ENCODE results near the gene MN1.

The MN1 gene

GRCh38 chr22:27801616-27802345 is at the start of gene MN1:
Gene MN1, minus strand, starts transcription at chr22:27801756. Its CDS starts 1,213 bp downstream, at chr22:27800543.
- peak in 55 of 58 donors; percentile 16 to 86 (median 62) for DNase-seq

- DNase-seq = no peak
Measured at GRCh38 chr22:27850000-27850521, 48.5 kb upstream of the MN1 start.

- DNase-seq = no peak
Measured at GRCh38 chr22:27848005-27848404, 46.4 kb upstream of the MN1 start.

DNA sequence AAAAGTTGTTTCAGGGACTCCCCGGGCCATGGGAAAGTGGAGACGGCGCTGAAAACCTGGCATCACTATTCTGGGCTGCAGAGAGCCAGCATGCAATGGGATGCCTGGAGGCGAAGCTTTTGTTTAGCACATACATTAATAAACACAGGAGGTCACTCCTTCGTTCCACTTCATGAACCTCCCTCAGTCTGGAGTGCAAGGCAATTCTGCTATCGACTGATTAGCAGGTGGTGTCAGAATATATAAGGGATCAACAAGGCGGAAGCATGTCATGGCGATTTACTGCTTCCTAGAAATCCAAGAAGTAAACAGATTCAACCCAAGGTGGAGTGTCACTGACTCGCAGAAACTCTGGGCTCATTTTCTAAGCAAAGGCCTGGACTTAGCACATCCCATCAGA is 45.4 kb upstream of the MN1 start:
- no peak for DNase-seq

DNA sequence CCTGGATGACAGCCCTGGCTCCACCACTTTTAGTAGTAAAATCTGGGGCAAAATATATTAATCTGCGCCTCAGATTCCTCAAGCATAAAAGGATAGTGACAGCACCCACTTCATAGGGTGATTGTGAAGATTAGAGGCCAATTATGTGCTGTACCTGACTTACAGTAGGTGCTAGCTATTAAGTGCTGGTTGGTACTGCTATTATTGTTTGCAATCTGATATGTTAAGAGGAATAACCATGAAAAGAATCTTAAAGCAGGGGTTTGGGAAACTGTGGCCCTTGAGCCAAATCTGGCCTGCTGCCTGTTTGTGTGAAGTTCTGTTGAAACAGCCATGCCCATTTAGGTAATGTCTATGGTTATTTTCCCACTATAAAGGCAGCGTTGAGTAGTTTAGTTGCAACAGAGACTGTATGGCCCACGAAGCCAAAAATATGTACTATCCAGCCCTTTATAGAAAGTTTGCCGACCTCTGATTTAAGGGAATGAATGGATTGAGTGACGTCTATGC is 44.7 kb upstream of the MN1 start:
- DNase-seq = no peak

GRCh38 chr22:27845644-27846043 is 44.1 kb upstream of the MN1 start:
- no peak for DNase-seq

GRCh38 chr22:27844656-27845591 is 43.4 kb upstream of the MN1 start:
- DNase-seq = no peak

DNA sequence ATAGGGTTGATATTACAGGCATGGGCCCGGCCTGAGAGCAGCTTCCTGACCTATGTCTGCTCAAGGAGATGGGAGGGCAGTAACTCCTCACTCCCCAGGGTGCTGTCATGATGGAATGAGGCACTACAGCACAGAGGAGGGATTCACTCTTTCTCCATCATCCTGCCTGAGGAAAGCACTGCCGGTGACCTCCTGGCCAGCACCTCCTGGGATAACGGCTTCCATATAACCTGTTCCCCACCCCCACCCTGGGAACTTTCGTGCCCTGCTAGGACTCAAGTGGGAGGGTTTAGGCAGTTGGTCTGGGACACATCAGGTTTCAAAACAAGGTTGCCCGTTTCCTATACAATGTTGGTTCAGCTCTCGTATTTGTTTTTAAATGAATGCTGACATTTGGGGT is 42.7 kb upstream of the MN1 start:
- no peak for DNase-seq

- DNase-seq = no peak
Measured at GRCh38 chr22:27843441-27843840, 41.9 kb upstream of the MN1 start.

GRCh38 chr22:27842669-27843431 is 41.3 kb upstream of the MN1 start:
- peak in 2 of 58 donors; percentile 9 to 17 for DNase-seq

DNA sequence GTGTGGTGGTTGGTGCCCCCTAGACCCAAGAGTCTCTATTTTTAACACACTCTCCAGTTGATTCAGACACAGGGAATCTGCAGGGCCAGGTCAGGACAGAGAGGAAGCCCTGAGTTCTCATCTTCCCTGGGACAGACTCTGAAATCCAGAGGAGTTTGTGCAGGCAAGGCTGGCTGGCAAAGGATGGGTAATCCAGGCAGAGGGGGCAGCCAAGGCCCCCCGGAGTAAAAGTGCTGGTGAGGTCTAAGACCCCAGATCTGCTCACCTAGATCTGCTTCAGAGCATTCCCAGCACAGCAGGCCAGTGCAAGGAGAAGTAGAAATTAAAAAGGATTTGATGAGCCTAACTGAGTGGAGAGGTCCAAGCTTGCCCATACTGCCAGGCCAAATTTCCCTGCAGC is 40.6 kb upstream of the MN1 start:
- DNase-seq = no peak

GRCh38 chr22:27840436-27840835 is 38.9 kb upstream of the MN1 start:
- no peak for DNase-seq

- no peak for DNase-seq
Measured at GRCh38 chr22:27839057-27839660, 37.6 kb upstream of the MN1 start.

DNA sequence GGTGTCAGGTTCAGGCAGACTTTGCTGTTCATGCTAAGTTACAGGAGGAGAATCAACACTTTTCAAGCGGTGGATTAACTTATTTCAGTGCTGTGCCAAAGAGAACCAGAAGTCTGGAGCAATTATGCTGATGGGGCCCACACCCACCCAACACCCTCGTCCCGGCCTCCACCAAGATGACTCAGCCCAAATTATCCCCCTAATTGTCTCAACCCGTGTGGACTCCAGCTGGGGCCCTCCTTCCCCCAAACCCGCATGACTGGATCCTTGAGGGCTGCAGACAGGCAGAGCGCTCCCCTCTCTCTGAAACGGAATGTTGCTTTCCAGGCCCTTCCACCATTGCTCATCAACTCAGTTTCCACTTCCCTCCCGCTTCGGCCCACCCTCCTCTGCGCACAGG is 34.6 kb upstream of the MN1 start:
- DNase-seq = no peak

GRCh38 chr22:27835446-27835845 is 33.9 kb upstream of the MN1 start:
- no peak for DNase-seq

GRCh38 chr22:27834364-27835185 is 33.0 kb upstream of the MN1 start:
- DNase-seq = no peak

DNA sequence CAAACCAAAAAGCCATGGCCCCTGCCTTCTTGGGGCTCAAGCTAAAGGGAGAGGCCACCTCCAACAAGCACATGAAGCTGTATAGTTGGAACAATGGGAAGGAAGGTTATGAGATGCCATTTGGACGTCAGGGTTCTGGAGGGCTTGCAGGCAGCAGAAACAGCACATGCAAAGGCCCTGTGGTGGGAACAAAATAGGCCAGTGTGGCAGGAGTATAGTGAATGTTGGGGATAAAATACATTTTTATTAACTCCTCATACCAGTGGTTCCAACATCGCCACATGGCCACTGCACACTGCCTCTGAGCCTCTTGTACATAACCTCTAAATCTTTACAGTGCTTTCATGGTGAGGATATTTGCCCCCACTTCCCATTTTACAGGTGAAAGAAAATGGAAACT is 32.2 kb upstream of the MN1 start:
- DNase-seq = no peak

DNA sequence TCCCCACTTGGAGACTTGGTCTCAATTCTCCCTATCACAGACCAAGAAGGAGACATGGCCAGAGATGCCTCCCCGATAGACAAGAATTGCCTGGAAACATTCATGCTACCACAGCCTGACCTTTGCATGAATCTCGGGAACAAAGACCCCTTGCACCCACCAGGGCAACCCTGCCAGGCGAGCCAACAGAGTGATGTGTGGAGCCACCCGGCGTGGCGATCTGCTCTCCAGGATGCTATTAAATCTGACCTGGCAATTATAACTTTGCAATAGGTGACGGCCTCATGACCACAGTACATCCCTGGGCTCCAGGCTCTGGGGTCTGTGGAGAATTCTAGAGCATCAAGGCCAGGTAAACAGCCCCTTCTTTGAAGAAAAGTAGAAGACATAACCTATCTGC is 31.1 kb upstream of the MN1 start:
- no peak for DNase-seq

DNA sequence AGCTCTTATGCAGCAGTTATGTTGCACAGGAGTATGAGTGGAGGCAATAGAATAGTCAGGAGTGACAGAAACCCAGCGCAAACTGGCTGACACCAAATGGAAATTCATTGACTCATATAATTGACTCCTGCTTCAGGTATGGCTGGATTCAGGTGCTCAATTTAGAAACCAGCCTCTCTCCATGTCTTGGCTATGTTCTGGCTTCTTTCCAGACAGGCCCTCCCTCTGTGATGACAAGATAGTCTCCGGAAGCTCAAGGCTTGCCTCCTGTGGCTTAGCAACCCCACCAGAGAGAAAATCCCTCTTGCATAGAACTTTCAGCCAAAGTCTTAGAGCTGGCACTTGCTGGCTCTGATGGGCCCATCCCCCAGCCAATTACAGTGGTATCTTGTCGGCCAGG is 28.1 kb upstream of the MN1 start:
- no peak for DNase-seq
